ELF-1 (cell line): ENCODE data around the gene PHKB.

Source experiments
- DNase-seq: peaks from one replicate; pipeline ENCODE4 v3.0.0-alpha.2; 2016; ENCODE audit warnings: low read depth, low spot score

PHKB gene

DNA sequence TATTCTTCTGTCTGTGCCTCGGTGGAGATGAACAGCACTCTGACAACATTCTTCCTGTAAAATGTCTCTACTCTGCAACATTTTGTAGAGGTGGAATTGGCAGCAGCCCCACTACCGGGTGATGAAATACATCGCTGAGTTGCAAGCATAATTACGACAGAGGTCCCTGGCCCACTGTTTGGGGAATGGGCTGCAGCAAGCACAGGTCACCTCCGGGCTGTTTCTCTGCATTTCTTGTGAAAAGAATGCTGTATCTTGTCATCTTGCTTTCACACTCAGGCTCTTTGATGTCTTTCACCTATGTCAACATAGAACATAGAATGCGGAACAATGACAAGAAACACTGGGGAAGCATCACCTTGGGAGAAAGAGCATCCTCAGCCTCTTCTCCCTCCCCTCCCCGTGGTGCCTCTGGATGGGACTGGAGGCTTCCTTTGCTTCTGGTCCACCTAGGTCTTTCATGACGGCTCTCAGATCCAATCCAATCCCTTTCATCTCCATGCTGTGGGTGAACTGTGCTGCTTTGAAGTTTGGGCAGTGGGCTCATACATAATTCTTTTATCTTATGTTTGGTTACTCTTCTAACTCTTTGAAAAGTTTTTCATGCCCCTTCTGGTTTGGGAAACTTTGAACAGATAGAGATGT lies 265.0 kb downstream of the PHKB start:
- DNase-seq = peak; percentile 30

DNA sequence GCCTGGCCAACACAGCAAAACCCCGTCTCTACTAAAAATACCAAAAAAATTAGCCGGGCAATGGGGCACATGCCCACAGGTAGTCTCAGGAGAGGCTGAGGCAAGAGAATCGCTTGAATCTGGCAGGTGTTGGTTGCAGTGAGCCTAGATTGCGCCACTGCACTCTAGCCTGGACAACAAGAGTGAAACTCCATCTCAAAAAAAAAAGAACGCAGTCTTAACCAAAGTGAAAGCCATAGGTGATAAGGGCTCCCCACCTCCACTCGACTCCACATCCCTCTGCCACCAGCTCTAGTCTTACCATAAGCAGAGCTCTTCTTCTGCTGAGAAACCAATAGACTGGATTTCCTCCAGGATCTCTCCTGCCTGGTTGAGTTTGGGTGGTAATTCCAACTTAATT lies 266.0 kb downstream of the PHKB start:
- DNase-seq = no peak

DNA sequence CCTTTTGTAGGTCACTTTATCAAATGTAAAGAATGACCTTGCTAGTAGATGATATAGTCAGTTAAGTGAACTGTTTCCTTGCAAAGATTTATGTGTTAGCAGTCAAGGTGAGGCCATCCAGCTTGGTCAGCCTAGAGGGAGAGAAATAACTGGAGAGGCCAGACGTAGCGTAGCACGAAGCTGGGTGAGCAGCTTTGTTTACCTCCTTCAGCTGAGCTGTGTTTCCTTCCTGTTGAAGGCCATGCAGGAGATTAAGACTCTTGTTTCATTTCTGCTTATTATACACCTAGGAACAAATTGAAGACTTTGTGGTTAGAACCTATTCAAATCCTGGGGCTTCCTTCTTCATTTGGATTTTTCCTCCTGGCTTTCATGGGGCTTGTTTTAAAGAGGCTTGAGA lies 267.1 kb downstream of the PHKB start:
- no peak for DNase-seq

GRCh38 chr16:47729701-47730100 lies 268.6 kb downstream of the PHKB start:
- DNase-seq = no peak

DNA sequence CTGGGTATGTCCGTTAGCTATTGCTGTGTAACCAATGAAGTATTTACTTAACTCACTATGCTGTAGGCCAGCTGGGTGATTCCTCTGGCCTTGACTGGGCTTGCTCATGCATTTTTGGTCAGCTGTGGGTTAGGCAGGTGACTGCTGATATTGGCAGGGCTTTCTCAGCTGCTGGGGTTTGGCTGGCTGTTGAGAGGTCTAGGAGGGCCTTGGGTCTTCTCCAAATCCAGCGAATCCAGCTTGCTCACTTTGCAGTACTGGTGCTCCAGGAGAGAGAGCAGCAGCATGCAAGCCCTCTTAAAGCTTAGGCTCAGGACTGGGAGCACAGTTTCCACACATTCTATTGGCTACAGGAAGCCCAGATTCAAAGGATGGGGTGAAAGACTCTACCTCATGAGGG lies 270.1 kb downstream of the PHKB start:
- DNase-seq = no peak

DNA sequence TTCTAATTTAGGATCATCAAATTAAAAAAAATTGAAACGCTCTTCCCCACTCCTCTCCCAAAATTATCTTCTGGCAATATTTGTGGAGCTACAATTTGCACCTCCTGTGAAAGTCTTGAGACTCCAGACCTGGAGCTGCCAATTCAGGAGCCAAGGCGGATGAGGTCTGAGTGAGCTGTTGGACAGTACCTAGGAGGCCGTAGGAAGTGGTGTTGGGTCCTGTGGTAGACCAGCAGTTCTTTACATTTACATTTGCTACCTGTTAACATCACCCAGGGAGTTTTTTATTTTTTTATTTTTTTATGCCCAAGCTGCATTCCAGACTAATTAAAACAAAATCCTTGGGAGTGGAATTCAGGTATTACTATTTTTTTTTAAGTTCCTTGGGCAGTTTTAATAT lies 271.0 kb downstream of the PHKB start:
- DNase-seq = no peak

DNA sequence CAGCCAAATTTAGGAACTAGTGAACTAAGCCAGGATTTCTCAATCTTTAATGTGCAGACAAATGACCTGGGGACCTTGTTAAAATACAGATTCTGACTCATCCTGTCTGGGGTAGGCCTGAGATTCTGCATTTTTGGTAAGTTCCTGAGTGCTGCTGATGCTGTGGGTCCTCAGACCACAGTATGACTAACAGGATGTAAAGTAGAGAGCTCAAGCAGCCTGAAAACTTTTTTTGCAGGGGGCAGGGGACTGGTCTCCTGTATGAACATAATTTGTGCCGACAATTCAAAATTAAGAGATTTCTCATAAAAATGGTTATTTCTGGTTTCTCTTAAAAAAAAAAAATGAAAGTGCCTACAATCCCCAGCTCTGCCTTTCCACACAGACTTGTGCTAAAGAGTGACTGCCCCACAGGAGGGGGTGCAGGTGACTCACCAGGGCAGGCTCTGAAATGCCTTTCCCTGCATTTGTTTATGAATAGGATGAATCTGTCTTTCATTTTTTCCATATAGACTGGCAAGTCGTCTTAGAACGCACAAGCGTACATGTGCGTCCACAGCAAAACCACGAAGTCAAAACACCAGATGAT lies 271.5 kb downstream of the PHKB start:
- DNase-seq = no peak

GRCh38 chr16:47734081-47734857 lies 273.1 kb downstream of the PHKB start:
- no peak for DNase-seq

DNA sequence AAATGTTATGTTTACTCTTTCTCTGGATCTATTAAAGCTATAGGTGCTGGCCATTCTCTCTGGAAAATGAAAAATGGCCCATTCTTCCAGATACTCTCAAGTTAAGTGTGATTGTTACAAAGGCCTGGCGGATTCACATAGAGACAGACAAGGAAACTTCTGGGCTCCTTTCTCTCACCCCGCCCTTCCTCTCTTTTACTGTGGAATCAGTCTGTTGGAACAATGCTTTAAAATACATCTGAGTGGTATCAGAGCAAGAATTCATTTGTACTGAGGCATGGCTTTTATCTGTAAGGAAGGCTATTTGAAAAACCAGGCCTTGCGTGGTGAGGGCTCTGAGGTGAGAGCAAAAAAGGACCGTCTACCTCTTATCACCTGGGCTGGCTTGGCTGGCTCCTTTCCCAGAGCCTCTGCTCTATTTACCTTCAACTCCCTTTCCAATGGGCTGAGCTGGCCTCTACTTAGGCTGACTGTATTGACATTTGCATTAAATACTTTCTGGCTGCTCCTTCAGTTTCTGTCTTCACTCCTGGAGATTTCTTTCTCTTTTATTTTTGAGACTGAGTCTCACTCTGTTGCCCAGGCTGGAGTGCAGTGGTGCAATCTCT lies 274.0 kb downstream of the PHKB start:
- no peak for DNase-seq

GRCh38 chr16:47750371-47750770 lies 289.2 kb downstream of the PHKB start:
- DNase-seq = no peak
